Activated CD8-positive, alpha-beta T cell treated with anti-CD3 and anti-CD28 coated beads, Interleukin-2, amount 10 ng/mL, durations not matched to agents 7 days and 5 days (primary cell): Measurements from ENCODE around the gene STK4. TPM values are rescaled to one million over a fixed set of nuclear protein-coding genes. Genes with fewer than 3 reads are reported as not detected.
A peak's percentile ranks its signal among the peaks of the same experiment; 100 is the strongest.

ENCODE experiments used
- ATAC-seq: fragments of 150-1000 bp; cut with Tn5 transposase; one replicate; pipeline ENCODE4 v1.10.0; 2021; ENCODE audit warnings: moderate library complexity
- CTCF ChIA-PET: fragments of 350-600 bp; sonication (Branson Sonifier 250); formaldehyde crosslinking; loops from one replicate; lab custom pipeline; 2021; ENCODE audit warnings: antibody characterized with exemption; lab: Charles Lee
- POLR2A ChIA-PET: fragments of 350-600 bp; sonication (Branson Sonifier 250); formaldehyde crosslinking; loops from one replicate; lab custom pipeline; 2021; ENCODE audit warnings: antibody characterized with exemption; lab: Charles Lee
- DNase-seq: peaks from one replicate; pipeline ENCODE4 v3.0.0-alpha.2; 2020
- H3K27ac Mint-ChIP-seq: one replicate; pipeline ENCODE4 v1.8.0; 2021; ENCODE audit warnings: mild to moderate bottlenecking, mixed read lengths
- H3K27me3 Mint-ChIP-seq: one replicate; pipeline ENCODE4 v1.8.0; 2021; ENCODE audit warnings: low read depth, mixed read lengths
- H3K36me3 Mint-ChIP-seq: one replicate; pipeline ENCODE4 v1.8.0; 2021; ENCODE audit warnings: low read depth, mixed read lengths
- H3K4me1 Mint-ChIP-seq: one replicate; pipeline ENCODE4 v1.8.0; 2021; ENCODE audit warnings: low read depth, mixed read lengths
- H3K4me3 Mint-ChIP-seq: one replicate; pipeline ENCODE4 v1.8.0; 2021; ENCODE audit warnings: mild to moderate bottlenecking, mixed read lengths
- H3K9me3 Mint-ChIP-seq: one replicate; pipeline ENCODE4 v1.8.0; 2022; ENCODE audit warnings: mixed read lengths; ENCODE audit not compliant: insufficient read depth
- total RNA-seq, 2 experiments: library from RNA; stranded (reverse); gene quantifications; one replicate each; pipeline ENCODE4 v1.2.3, GENCODE V29; 2021

STK4 gene
- total RNA-seq, 2 experiments from 2014 or later = 159 to 164 TPM

DNA sequence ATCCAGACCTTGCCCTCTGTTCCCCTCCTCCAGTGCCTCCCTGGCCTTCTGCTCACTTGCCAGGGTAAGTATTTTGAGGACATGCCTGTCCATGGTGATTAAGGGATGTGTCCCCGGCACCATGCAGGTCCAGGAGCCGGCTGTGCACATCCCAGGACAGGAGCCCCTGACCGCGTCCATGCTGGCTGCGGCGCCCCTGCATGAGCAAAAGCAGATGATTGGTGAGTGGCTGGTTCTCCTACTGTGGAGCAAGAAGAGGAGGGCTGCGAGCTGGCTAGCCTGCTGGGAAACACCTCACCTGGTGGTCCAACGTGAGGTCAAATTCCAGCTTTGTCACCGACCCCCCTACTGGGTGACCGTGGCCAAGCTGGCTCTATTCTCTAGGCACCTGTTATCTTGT lies 29.8 kb upstream of the STK4 start:
- H3K4me3 Mint-ChIP-seq = no peak overlapping the region
- ChIA-PET CTCF (no interaction called here), POLR2A (no interaction called here)
- peak overlapping the region; percentile 21 for H3K27ac Mint-ChIP-seq
- H3K9me3 Mint-ChIP-seq = no peaks in the 10 kb centered on the region
- H3K36me3 Mint-ChIP-seq = peaks cover 51% of the 10 kb centered on the region
- no peaks in the 10 kb centered on the region for H3K27me3 Mint-ChIP-seq
- no peaks in the 10 kb centered on the region for H3K4me1 Mint-ChIP-seq
- no peak for ATAC-seq
- DNase-seq = no peak

DNA sequence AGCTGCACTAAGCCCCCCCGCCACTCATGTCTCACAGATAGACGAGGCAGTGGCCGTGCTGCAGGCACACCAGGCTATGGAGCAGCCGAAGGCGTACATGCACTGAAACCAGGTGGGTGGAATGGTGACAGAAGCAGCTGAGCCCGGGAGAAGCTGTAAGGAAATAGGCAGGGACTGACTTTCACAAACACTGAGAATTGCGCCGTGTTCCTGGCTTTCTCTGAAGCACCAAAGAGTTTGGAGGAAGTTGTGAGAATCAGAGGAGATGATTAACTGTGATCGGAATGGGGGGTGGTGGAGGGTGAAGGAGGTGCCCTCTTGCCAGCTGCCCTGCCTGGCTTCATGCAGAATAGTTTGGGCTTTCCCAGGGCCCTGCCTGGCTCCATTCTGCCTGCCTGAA lies 27.7 kb upstream of the STK4 start:
- DNase-seq = no peak
- CTCF ChIA-PET = interaction anchor here (1.5 to 3.0 kb wide), 2 partner anchors 21 to 29 kb away, joined by 5 to 8 read pairs; partner anchors contain the start of genes PABPC1L and TOMM34
- no peaks in the 10 kb centered on the region for H3K27me3 Mint-ChIP-seq
- H3K27ac Mint-ChIP-seq = no peak overlapping the region
- ATAC-seq = no peak
- H3K4me3 Mint-ChIP-seq = no peak overlapping the region
- H3K36me3 Mint-ChIP-seq = peaks cover 58% of the 10 kb centered on the region
- no peaks in the 10 kb centered on the region for H3K4me1 Mint-ChIP-seq
- POLR2A ChIA-PET = no interaction called here
- no peaks in the 10 kb centered on the region for H3K9me3 Mint-ChIP-seq

DNA sequence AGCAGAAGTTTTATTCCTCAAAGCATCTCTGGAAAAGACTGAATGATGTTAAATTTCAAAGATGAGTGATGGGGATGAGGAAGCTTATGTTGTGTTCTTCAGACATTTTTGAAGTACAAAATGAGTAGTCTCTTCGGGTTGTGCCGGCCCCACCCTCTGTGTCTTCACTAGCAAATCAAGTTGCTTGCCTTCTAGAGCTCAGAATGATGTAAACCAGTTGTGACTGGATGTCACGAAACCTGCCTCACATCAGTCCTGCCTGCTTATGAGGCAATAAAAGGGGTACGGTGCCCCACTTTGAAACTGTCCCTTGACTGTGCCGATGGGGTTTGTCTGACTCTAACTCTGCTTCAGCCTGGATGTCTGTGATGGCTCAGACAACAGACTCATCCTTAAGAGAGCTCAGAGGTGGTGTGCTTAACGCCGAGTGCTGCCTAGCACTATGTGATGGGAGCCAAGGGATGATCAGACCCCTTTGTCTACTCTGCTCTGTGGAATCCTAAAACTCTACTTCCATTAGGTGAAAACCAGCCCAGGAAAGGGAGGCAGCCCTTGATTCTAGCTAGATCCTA lies 25.1 kb upstream of the STK4 start:
- ChIA-PET POLR2A (interaction anchor here (0.7 kb wide), 1 partner anchor 10 kb away, joined by 3 read pairs; no protein-coding TSS in a partner anchor), CTCF (interaction anchor here (3.0 kb wide), 1 partner anchor 19 kb away, joined by 8 read pairs; the partner anchor contains the start of gene TOMM34)
- H3K4me1 Mint-ChIP-seq = no peaks in the 10 kb centered on the region
- DNase-seq (no peak), ATAC-seq (no peak)
- no peaks in the 10 kb centered on the region for H3K27me3 Mint-ChIP-seq
- H3K27ac Mint-ChIP-seq = peak overlapping the region; percentile 9
- H3K36me3 Mint-ChIP-seq = peaks cover 61% of the 10 kb centered on the region
- no peaks in the 10 kb centered on the region for H3K9me3 Mint-ChIP-seq
- no peak overlapping the region for H3K4me3 Mint-ChIP-seq

GRCh38 chr20:44942264-44942973 lies 23.9 kb upstream of the STK4 start:
- POLR2A ChIA-PET = interaction anchor here (0.5 to 1.2 kb wide), 4 partner anchors 9 to 128 kb away, joined by 3 read pairs; no protein-coding TSS in a partner anchor
- Mint-ChIP-seq H3K4me3 (no peak overlapping the region), H3K27me3 (no peaks in the 10 kb centered on the region), H3K4me1 (peaks cover 1% of the 10 kb centered on the region), H3K27ac (no peak overlapping the region), H3K9me3 (no peaks in the 10 kb centered on the region), H3K36me3 (peaks cover 62% of the 10 kb centered on the region)
- CTCF ChIA-PET = interaction anchor here (1.7 kb wide), 1 partner anchor 102 kb away, joined by 5 read pairs; no protein-coding TSS in a partner anchor
- DNase-seq (no peak), ATAC-seq (no peak)

- Mint-ChIP-seq H3K4me3 (no peak overlapping the region), H3K9me3 (no peaks in the 10 kb centered on the region), H3K27ac (no peak overlapping the region), H3K4me1 (peaks cover 1% of the 10 kb centered on the region), H3K36me3 (peaks cover 64% of the 10 kb centered on the region), H3K27me3 (no peaks in the 10 kb centered on the region)
- ATAC-seq = no peak
- POLR2A ChIA-PET = no interaction called here
- no peak for DNase-seq
- CTCF ChIA-PET = interaction anchor here (1.7 kb wide), 1 partner anchor 100 kb away, joined by 5 read pairs; no protein-coding TSS in a partner anchor
Observed at GRCh38 chr20:44943828-44944227, 22.5 kb upstream of the STK4 start.

GRCh38 chr20:44945261-44945660 lies 21.1 kb upstream of the STK4 start:
- H3K27me3 Mint-ChIP-seq = no peaks in the 10 kb centered on the region
- H3K4me3 Mint-ChIP-seq = no peak overlapping the region
- CTCF ChIA-PET = interaction anchor here (0.9 kb wide), 1 partner anchor 15 kb away, joined by 3 read pairs; the partner anchor contains the start of gene TOMM34
- H3K4me1 Mint-ChIP-seq = peaks cover 1% of the 10 kb centered on the region
- DNase-seq (no peak), ATAC-seq (no peak)
- H3K27ac Mint-ChIP-seq = no peak overlapping the region
- H3K9me3 Mint-ChIP-seq = no peaks in the 10 kb centered on the region
- POLR2A ChIA-PET = no interaction called here
- H3K36me3 Mint-ChIP-seq = peaks cover 67% of the 10 kb centered on the region

DNA sequence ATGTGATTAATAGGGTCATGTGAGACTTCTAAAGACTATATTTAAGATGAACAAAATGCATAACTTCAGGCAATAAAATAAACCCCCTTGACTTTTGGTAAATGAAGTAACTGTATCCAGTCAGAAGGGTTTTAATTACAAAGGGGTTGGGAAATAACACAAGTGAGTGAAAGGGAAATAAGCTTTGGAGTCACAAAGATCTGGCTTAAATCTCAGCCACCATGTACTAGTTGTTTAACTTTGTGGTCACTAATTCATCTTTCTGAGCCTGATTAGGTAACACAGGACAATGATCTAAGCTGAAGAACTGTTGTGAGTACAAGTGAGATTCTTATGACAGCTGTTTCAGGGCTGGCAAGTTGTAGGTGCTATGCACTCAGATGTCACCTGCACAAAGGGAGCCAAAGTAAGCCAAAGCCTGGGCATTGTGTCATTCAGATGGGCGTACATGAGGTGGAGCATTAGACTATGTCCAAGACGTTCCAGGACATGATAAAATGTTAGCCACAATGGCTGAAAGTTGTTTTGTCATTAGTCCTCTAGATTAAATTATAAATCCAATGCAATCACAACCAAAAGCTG lies 19.9 kb upstream of the STK4 start:
- CTCF ChIA-PET = interaction anchor here (1.2 to 2.6 kb wide), 3 partner anchors 11 to 260 kb away, joined by 3 to 8 read pairs (median 5); partner anchors contain the start of gene TOMM34

GRCh38 chr20:44948107-44948506 lies 18.2 kb upstream of the STK4 start:
- Mint-ChIP-seq H3K4me1 (peaks cover 9% of the 10 kb centered on the region), H3K4me3 (no peak overlapping the region), H3K27me3 (no peaks in the 10 kb centered on the region), H3K36me3 (peaks cover 67% of the 10 kb centered on the region), H3K27ac (no peak overlapping the region), H3K9me3 (no peaks in the 10 kb centered on the region)
- ATAC-seq (no peak), DNase-seq (no peak)
- ChIA-PET CTCF (interaction anchor here (2.6 kb wide), 1 partner anchor 12 kb away, joined by 8 read pairs; the partner anchor contains the start of gene TOMM34), POLR2A (interaction anchor here (0.7 to 1.6 kb wide), 2 partner anchors 12 to 961 kb away, joined by 3 to 7 read pairs; partner anchors contain the start of gene TOMM34)

More for the DNA sequence above, 19.9 kb upstream of the STK4 start:
- Mint-ChIP-seq H3K4me1 (peaks cover 1% of the 10 kb centered on the region), H3K4me3 (no peak overlapping the region), H3K36me3 (peaks cover 66% of the 10 kb centered on the region), H3K27ac (no peak overlapping the region), H3K27me3 (no peaks in the 10 kb centered on the region), H3K9me3 (no peaks in the 10 kb centered on the region)
- no peak for ATAC-seq
- POLR2A ChIA-PET = no interaction called here
- DNase-seq = no peak

DNA sequence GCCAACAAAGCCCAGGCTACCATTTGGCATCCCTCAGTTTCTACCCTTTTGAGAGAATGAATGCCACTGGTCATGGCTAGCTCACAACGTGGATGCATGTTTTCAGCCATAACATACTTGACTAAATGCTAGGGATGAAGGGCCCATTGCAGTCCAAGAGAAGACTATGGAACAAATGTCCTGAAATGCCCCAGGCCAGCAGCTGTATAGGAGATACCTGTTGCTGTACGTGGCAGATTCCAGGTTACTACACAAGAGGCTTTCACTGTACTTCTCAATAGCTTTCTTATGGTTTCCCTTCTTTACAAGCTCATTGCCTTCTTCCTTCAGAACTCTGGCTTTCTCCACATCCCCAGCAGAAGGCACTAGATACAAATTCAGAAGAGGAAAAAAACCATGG lies 17.8 kb upstream of the STK4 start:
- Mint-ChIP-seq H3K4me1 (peaks cover 12% of the 10 kb centered on the region), H3K4me3 (no peak overlapping the region), H3K9me3 (no peaks in the 10 kb centered on the region), H3K36me3 (peaks cover 69% of the 10 kb centered on the region), H3K27me3 (no peaks in the 10 kb centered on the region), H3K27ac (no peak overlapping the region)
- CTCF ChIA-PET = interaction anchor here (1.0 to 2.6 kb wide), 2 partner anchors 11 to 96 kb away, joined by 3 to 8 read pairs; partner anchors contain the start of gene TOMM34
- no peak for ATAC-seq
- DNase-seq = no peak
- POLR2A ChIA-PET = interaction anchor here (0.7 to 1.6 kb wide), 2 partner anchors 11 to 961 kb away, joined by 3 to 7 read pairs; partner anchors contain the start of gene TOMM34

DNA sequence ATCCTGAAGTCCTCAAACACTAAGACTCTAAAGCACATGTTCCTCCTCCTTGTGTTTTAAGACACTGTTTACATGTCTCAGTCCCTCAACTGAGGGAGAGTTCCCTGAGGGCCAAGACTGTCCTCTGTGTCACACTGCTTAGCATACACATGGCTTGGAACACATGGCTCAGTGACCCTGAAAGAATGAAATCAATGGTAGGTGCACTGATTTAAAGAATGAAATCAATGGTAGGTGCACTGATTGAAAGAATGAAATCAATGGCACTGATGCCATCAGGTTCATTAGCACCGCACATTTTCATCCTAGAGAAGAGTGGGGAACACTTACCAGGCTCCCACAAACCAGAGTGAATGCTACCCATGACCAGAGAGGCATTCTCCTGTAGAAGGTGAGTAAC lies 15.9 kb upstream of the STK4 start:
- no peak for ATAC-seq
- H3K36me3 Mint-ChIP-seq = peaks cover 67% of the 10 kb centered on the region

DNA sequence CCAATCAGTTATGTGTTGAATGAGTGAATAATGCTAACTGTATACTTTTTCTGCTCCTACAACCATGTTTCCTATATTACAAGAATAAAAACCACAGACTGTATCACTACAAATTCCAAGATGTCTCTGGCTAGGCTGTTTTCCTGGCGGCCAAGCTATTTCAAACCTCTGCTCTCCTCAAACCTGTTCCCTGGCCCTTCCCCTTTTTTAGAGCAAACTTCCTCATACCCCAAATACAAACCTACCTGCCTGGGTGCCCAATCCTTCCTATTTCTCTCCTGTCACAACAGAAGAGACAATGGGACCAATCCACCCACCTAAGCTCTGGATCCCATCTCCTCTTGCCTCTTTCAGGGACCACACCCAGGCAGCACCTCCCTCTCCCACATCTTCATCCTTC lies 13.6 kb upstream of the STK4 start:
- no peak for DNase-seq
- Mint-ChIP-seq H3K27ac (peak overlapping the region; percentile 16), H3K27me3 (no peaks in the 10 kb centered on the region), H3K9me3 (no peaks in the 10 kb centered on the region), H3K4me1 (peaks cover 23% of the 10 kb centered on the region), H3K4me3 (no peak overlapping the region), H3K36me3 (peaks cover 69% of the 10 kb centered on the region)
- no peak for ATAC-seq
- CTCF ChIA-PET = interaction anchor here (1.3 to 2.0 kb wide), 3 partner anchors 12 to 143 kb away, joined by 3 to 5 read pairs (median 4); no protein-coding TSS in a partner anchor
- POLR2A ChIA-PET = interaction anchor here (1.4 kb wide), 2 partner anchors 10 to 15 kb away, joined by 3 read pairs; no protein-coding TSS in a partner anchor

More for the DNA sequence above, 15.9 kb upstream of the STK4 start:
- Mint-ChIP-seq H3K9me3 (no peaks in the 10 kb centered on the region), H3K4me1 (peaks cover 12% of the 10 kb centered on the region), H3K27me3 (no peaks in the 10 kb centered on the region), H3K4me3 (no peak overlapping the region), H3K27ac (no peak overlapping the region)
- ChIA-PET POLR2A (interaction anchor here (0.9 to 1.5 kb wide), 4 partner anchors 9 to 43 kb away, joined by 3 to 9 read pairs (median 3); partner anchors contain the start of gene TOMM34), CTCF (no interaction called here)
- no peak for DNase-seq
